OCI-LY1 (cell line): ENCODE results near the gene ACAP3.

ENCODE experiments used
- H2AFZ ChIP-seq: fragments of 200-600 bp; sonication (generic), shearing (Covaris generic); 2 replicates; pipeline ENCODE4 v1.6.0; 2014; ENCODE audit warnings: antibody characterized with exemption, mild to moderate bottlenecking, low read length
- H3F3A ChIP-seq: fragments of 200-600 bp; sonication (generic), shearing (Covaris generic); 2 replicates; pipeline ENCODE4 v1.6.0; 2014; ENCODE audit warnings: mild to moderate bottlenecking, antibody characterized with exemption, low read length, moderate library complexity; ENCODE audit not compliant: insufficient read depth
- H3K27ac ChIP-seq: fragments of 200-600 bp; sonication (generic); 2 replicates; pipeline ENCODE4 v1.5.1; 2014; ENCODE audit warnings: low read length, mixed run types, mild to moderate bottlenecking, low read depth; ENCODE audit not compliant: poor library complexity, severe bottlenecking
- H3K27me3 ChIP-seq: fragments of 200-600 bp; sonication (generic); 2 replicates; pipeline ENCODE4 v1.6.0; 2014; ENCODE audit warnings: antibody characterized with exemption, mild to moderate bottlenecking, low read length, moderate library complexity; ENCODE audit not compliant: insufficient read depth
- H3K36me3 ChIP-seq: fragments of 200-600 bp; sonication (generic); 2 replicates; pipeline ENCODE4 v1.6.1; 2014; ENCODE audit warnings: mild to moderate bottlenecking, antibody characterized with exemption, low read length, moderate library complexity, mixed read lengths; ENCODE audit not compliant: insufficient read depth
- H3K4me1 ChIP-seq: fragments of 200-600 bp; sonication (generic); 2 replicates; pipeline ENCODE4 v1.5.1; 2014; ENCODE audit warnings: mild to moderate bottlenecking, low read length, moderate library complexity; ENCODE audit not compliant: insufficient read depth, severe bottlenecking
- H3K4me2 ChIP-seq: fragments of 200-600 bp; sonication (generic), shearing (Covaris generic); 2 replicates; pipeline ENCODE4 v1.6.1; 2014; ENCODE audit warnings: low read length
- H3K4me3 ChIP-seq: fragments of 200-600 bp; sonication (generic); 2 replicates; pipeline ENCODE4 v1.5.1; 2014; ENCODE audit warnings: low read length, low read depth, mild to moderate bottlenecking, mixed read lengths; ENCODE audit not compliant: poor library complexity, severe bottlenecking
- H3K79me2 ChIP-seq: fragments of 200-600 bp; shearing (Covaris generic); 2 replicates; pipeline ENCODE4 v1.6.1; 2016; ENCODE audit warnings: mixed run types, low read length, mixed read lengths; ENCODE audit not compliant: insufficient read depth
- H3K9ac ChIP-seq: fragments of 200-600 bp; sonication (generic), shearing (Covaris generic); 2 replicates; pipeline ENCODE4 v1.6.1; 2014; ENCODE audit warnings: mild to moderate bottlenecking, low read length, mixed read lengths
- H3K9me2 ChIP-seq: fragments of 200-600 bp; sonication (generic), shearing (Covaris generic); 2 replicates; pipeline ENCODE4 v1.6.1; 2014; ENCODE audit warnings: low read depth, mild to moderate bottlenecking, low read length, mixed read lengths
- H3K9me3 ChIP-seq: fragments of 200-600 bp; shearing (Covaris generic); 2 replicates; pipeline ENCODE4 v1.6.1; 2014; ENCODE audit warnings: low read length, mixed read lengths
- H4K20me1 ChIP-seq: fragments of 200-600 bp; sonication (generic), shearing (Covaris generic); 2 replicates; pipeline ENCODE4 v1.6.0; 2016; ENCODE audit warnings: mild to moderate bottlenecking, low read length; ENCODE audit not compliant: insufficient read depth
- CTCF ChIP-seq: fragments of 200-600 bp; sonication (generic), shearing (Covaris generic); IDR thresholded peaks from 2 replicates; pipeline ENCODE4 v1.5.1; 2017; ENCODE audit warnings: mild to moderate bottlenecking, antibody characterized with exemption, low read length, moderate library complexity, mixed read lengths
- EZH2 ChIP-seq: fragments of 200-600 bp; sonication (generic), shearing (Covaris generic); IDR thresholded peaks from 2 replicates; pipeline ENCODE4 v1.8.0; 2017; ENCODE audit warnings: borderline replicate concordance, mixed run types, mild to moderate bottlenecking, antibody characterized with exemption, low read length, moderate library complexity, mixed read lengths

ACAP3 gene

GRCh38 chr1:1303736-1304135 is 4.0 kb downstream of the ACAP3 start:
- Histone ChIP-seq H3K9me2 (no peaks in the 10 kb centered on the region), H2AFZ (no peak overlapping the region), H3K9me3 (no peaks in the 10 kb centered on the region), H3K36me3 (no peaks in the 10 kb centered on the region), H3K4me3 (no peak overlapping the region), H3F3A (no peaks in the 10 kb centered on the region), H3K4me1 (peaks cover 25% of the 10 kb centered on the region), H3K79me2 (no peaks in the 10 kb centered on the region), H3K27ac (no peak overlapping the region), H3K9ac (no peak overlapping the region), H3K27me3 (no peaks in the 10 kb centered on the region), H4K20me1 (no peaks in the 10 kb centered on the region), H3K4me2 (no peak overlapping the region)
- TF ChIP-seq EZH2 (no peak), CTCF (no peak)

- Histone ChIP-seq H3K27ac (no peak overlapping the region), H3K4me3 (no peak overlapping the region), H3K4me1 (peaks cover 25% of the 10 kb centered on the region), H3K4me2 (no peak overlapping the region), H3K79me2 (no peaks in the 10 kb centered on the region), H3K9me3 (no peaks in the 10 kb centered on the region), H3F3A (no peaks in the 10 kb centered on the region), H3K27me3 (no peaks in the 10 kb centered on the region), H3K9me2 (no peaks in the 10 kb centered on the region), H4K20me1 (no peaks in the 10 kb centered on the region), H2AFZ (no peak overlapping the region), H3K36me3 (no peaks in the 10 kb centered on the region), H3K9ac (no peak overlapping the region)
- TF ChIP-seq CTCF, result no peak
- no peak for TF ChIP-seq EZH2
Observed at GRCh38 chr1:1302951-1303509, 4.7 kb downstream of the ACAP3 start.

- TF ChIP-seq EZH2 (no peak), CTCF (peak; percentile 67)
- H3K79me2 ChIP-seq, result no peaks in the 10 kb centered on the region
- no peak overlapping the region for H3K4me2 ChIP-seq
- no peaks in the 10 kb centered on the region for H3K27me3 ChIP-seq
- H3F3A ChIP-seq, result no peaks in the 10 kb centered on the region
- H4K20me1 ChIP-seq, result no peaks in the 10 kb centered on the region
- no peak overlapping the region for H3K9ac ChIP-seq
- H2AFZ ChIP-seq, result no peak overlapping the region
- H3K27ac ChIP-seq, result no peak overlapping the region
- no peak overlapping the region for H3K4me3 ChIP-seq
- no peaks in the 10 kb centered on the region for H3K36me3 ChIP-seq
- peaks cover 21% of the 10 kb centered on the region for H3K4me1 ChIP-seq
- H3K9me3 ChIP-seq, result no peaks in the 10 kb centered on the region
- H3K9me2 ChIP-seq, result no peaks in the 10 kb centered on the region
Observed at GRCh38 chr1:1302006-1302430, 5.7 kb downstream of the ACAP3 start.
